Fibroblast of skin of back (primary cell): ENCODE data around the gene FILIP1.
A peak's percentile ranks its signal among the peaks of the same experiment; 100 is the strongest.

Source experiments
- DNase-seq: peaks from one replicate; pipeline ENCODE4 v3.0.0-alpha.2; 2013

The FILIP1 gene

GRCh38 chr6:75378101-75378500 is 115.5 kb downstream of the FILIP1 start:
- DNase-seq, result no peak

DNA sequence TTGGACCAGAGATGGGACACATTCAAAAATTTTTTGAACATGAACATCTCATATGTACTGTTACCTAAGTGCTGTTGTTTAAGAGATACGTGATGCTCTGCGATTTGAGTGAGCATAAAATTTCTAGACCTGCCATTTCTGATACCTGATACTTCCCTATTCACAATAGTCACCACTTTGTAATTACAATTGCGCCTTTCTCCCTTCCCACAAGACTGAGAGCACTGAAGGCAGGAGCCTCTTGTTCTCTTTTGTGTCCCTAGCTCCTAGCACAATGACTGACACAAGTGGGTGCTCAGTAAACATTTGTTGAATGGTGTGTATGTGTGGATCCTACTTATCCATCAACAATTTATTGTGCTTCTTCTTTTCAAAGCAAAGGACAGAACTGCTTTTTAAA is 116.2 kb downstream of the FILIP1 start:
- DNase-seq, result no peak

GRCh38 chr6:75376347-75377024 is 117.1 kb downstream of the FILIP1 start:
- peak; percentile 50 for DNase-seq

- no peak for DNase-seq
Observed at GRCh38 chr6:75374961-75375400, 118.6 kb downstream of the FILIP1 start.

GRCh38 chr6:75372884-75373283 is 120.7 kb downstream of the FILIP1 start:
- DNase-seq, result no peak

GRCh38 chr6:75370011-75370410 is 123.6 kb downstream of the FILIP1 start:
- no peak for DNase-seq

DNA sequence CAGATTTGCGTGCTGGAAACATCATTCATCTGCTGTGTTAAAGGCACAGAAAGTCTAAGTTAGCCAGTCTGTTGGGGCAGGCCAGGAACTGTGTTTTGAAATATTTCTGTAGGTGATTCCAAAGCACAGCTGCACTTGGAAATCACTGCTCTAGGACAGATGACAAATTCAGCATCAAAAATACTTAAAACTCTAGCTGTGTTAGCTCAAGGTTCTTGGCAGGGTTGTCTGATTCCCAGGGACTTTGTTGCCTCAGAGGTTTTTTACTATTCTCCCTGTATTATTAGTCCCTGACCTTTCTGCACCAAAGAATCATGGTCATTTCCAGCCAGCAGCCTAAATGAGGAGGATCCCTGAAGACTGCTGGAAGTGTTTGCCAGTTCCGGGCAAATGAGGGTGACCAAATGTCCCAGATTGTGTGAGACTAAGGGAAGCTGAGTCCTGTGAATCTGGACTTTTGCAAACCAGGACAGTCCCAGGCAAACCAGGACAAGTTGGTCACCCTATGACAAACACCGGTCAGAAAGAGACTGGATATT is 124.7 kb downstream of the FILIP1 start:
- DNase-seq, result no peak

GRCh38 chr6:75368151-75368779 is 125.3 kb downstream of the FILIP1 start:
- DNase-seq, result no peak

GRCh38 chr6:75363304-75363703 is 130.3 kb downstream of the FILIP1 start:
- no peak for DNase-seq

DNA sequence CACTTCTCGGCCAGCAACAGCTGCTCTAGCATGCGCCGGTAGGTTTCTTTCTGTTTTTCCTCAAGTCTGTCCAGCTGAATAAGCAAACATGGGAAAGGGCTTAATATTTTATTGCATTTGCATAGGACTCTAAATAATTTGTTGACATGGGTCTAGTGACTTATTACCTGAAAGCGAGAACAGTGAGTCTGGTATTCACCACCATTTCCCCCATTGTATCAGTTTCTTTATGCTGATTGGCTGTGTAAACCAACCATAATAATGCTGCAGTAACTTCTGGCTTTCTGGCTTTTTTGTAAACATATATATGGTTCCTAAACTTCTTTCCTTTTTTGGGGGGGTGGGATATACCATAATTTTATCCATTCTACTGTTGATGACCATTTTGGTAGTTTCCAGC is 140.0 kb downstream of the FILIP1 start:
- DNase-seq, result no peak

DNA sequence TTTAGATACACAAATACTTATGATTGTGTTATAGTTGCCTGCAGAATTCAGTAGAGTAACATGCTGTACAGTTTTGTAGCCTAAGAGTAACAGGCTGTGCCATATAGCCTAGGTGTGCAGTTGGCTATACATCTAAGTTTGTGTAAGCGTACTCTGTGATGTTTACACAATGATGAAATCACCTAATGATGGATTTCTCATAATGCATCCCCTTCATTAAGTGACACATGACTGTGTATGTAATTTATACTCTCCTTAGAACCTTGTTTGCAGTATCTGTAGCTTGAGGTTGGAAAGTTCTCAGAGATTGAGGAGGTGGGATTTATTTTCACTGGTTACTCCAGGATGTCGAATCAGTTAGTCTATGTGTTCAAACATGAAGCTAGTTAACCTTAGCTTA is 142.0 kb downstream of the FILIP1 start:
- DNase-seq, result no peak

DNA sequence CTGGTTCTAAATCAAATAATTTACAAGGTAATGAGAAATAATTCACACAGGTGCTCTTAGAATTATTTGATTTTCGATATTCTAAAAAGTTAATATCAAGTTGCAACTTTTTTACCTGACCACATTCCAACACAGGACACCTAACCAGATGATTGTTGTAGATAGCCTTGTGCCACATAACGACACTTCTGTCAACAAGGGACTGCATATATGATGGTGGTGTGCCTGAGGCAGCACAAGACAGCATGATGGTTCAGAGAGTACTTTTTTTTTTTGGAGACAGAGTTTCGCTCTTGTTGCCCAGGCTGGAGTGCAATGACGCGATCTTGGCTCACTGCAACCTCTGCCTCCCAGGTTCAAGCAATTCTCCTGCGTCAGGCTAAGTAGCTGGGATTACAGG is 142.8 kb downstream of the FILIP1 start:
- DNase-seq, result no peak

- no peak for DNase-seq
Observed at GRCh38 chr6:75350156-75350555, 143.4 kb downstream of the FILIP1 start.

DNA sequence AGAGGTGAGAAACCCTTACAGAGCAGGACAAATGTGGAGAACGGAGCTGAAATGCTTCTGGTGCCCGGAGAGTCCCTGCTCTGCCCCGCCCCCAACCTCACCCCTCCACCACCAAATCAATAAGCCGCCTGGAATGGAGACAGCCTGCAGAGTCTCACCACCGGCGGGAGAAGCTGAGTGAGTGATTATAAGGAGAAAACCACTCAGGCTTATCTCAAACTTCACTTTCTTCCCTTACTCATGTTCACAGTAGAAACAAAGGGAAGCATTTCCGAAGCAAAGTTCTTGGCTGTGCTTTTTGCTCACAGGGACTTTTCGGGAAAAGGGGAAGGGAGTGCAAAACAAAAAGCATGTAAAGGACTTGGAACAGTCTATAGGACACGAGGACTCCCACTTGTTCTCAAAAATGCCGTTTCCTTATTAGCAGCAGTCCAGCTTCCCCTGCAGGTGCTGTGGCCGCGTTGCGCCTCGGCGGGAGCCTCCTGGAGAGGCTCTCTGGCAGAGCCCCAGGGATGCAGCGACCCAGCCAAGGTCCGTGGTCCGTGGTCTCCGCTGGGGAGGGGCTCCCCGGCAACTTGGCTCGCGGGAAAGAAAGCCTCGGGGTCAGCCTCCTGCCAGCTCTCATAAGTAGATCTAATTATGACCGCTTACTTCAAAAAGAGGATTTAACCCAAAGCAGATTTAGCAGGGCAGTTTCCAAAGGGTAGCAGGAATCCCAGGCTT is 144.2 kb downstream of the FILIP1 start:
- no peak for DNase-seq

DNA sequence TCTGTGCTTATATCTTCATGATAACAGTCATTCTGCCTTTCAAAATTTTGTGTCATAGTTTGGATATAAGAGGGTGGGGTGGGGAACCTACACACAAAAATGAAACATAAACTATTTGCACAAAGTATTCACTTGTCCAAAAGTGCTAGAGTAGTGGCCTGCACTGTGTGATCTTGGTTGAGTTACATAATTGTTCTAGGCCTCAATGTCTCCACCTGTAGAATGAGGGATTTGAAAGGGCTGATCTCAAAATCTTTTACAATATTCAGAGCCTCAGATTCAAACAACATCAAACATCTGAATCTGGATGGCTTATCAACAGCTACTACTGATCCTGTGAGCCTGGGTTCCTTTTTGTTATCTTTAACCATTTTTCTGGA is 144.7 kb downstream of the FILIP1 start:
- DNase-seq, result no peak

DNA sequence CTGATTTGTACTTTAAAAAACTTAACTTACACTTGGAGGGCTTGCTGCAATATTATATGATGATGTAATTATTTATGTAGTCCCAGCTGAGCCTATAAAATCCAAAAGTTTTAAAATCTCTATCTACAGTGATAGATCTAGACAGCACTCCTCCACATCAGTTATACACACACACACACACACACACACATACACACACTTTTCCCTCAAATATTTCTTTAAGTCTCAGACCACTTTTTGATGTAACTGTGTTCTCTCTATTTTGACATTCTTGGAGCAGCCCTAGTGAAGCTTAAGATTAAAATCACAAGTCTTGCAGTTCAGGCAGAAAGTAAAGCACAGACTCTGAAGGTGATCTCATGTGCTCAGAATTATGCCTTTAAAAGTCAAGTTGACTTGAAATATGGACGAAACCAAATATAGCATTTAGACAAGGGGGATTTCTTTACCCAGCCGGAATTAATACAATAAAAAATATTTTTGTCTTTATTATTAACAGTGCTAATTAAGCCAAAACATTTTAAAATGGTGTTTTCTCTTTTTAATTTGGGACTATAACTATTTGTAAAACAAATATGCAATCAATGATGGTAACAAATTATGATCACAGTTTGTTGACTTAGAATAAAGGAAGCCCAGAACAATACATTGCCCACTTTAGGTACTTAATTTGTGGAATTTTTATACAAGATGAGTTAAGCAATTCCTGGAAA is 145.5 kb downstream of the FILIP1 start:
- peak; percentile 33 for DNase-seq

- DNase-seq, result no peak
Observed at GRCh38 chr6:75345413-75345812, 148.2 kb downstream of the FILIP1 start.

- no peak for DNase-seq
Observed at GRCh38 chr6:75344455-75344854, 149.1 kb downstream of the FILIP1 start.

DNA sequence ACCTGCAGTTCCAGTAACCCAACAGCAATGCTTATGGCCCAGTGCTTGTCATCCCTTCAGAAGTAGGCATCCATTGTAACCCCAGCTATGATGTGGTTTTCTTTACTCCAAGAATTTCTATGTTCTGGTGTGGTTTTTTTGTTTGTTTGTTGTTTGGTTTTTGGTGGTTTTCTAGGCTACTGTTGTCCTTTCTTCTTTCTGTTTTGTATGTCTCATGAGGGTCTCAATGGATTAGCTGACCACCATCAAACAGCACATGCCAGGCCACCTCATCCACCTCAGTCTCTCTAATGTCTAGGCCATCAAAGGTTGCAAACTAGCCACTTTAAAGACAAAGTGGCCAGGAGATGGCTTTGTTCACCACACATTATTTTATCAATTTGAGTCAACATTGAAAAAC is 149.6 kb downstream of the FILIP1 start:
- DNase-seq, result no peak

DNA sequence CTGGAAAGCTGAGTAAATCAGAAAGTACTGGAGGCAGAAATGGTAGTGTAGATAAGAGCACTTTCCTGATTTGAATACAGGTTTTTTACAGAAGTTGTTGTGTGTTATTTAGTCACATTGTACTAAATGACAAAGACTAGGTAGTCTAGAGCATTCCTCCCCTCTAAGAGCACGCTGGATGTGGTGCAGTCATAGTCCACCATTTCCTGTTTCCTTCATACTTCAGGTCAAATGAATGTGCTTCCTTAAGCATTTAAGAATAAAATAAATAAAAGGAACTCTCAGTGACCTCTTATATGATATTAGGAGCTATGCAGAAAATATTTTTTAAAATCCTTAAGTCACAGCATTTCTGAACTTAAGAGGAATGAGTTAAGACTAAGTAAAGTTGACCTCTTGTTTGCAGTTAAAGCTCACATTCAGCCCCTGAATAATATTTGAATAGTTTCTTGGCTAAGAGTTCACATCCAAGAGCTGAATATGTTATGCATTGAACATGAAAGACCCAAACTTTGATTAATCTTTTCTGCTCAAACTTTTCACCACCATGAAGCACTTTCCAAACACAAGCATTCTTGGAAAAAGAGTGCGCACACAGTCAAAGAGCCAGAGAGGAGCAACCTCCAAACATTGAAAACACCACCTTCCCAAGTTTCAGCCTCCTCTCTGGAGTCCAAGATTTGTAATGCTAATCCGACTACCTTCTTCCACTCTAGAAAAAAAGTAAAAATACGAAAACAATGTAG is 155.6 kb downstream of the FILIP1 start:
- peak; percentile 80 for DNase-seq

DNA sequence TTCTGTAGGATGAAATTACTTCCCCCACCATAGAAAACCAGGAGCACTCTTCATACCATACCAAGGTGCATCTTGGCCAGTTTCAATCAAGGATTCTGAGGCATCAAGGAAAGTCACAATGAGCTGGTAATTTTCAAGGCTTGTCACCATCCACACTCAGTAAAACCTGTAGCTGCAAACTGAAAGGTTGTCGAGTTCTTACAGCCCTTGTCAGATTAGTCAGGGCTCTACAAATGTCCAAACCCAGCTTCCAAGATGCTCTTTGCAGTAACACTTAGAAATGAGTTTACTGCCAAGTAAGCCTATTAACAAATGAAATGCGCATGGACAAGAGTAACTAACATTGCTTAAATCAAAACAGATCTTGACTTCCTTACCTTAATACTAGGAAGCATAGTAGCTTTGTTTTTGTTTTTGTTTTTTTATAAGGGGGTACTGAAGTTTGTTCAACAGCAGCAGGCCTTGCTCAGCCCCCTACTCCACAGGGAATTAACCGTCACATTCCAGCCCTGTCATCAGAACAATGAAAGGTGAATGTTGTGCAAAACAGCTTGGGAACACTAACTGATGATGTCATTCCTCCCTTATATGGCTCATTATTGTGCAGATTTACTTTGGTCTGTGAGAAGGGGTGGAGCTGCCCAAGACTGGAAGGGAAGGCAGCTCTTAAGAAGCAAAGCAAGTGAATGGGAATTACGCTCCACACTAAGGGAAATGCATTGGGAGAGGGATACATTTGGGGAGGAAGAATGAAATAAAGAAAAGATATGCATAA is 159.1 kb downstream of the FILIP1 start:
- peak; percentile 67 for DNase-seq
